SK-N-SH (cell line): ENCODE data around the gene PCBP3. TPM values are rescaled to one million over a fixed set of nuclear protein-coding genes. Genes with fewer than 3 reads are reported as not detected.
A peak's percentile ranks its signal among the peaks of the same experiment; 100 is the strongest.

Experiments used
- CTCF ChIA-PET: fragments of 300-600, 350-600 bp; formaldehyde crosslinking; extraction: SDS; loops from one replicate; lab custom pipeline; 2021; lab: Yijun Ruan, JAX
- POLR2A ChIA-PET: fragments of 350-600 bp; sonication (Branson Sonifier 250); formaldehyde crosslinking; extraction: SDS; loops from one replicate; lab custom pipeline; 2020; ENCODE audit warnings: antibody characterized with exemption, inconsistent platforms; lab: Yijun Ruan, JAX
- DNase-seq: peaks from one replicate; pipeline ENCODE4 v3.0.0; 2012
- H2AFZ ChIP-seq: fragments of 200-600 bp; sonication (generic); 2 replicates; pipeline ENCODE4 v1.8.1; 2016; ENCODE audit warnings: antibody characterized with exemption, mild to moderate bottlenecking, low read depth
- H3F3A ChIP-seq: fragments of 200-600 bp; sonication (generic); replicated peaks from 2 replicates; pipeline ENCODE3; 2016; ENCODE audit warnings: antibody characterized with exemption, mild to moderate bottlenecking; ENCODE audit not compliant: insufficient read depth
- H3K27ac ChIP-seq, 2 experiments: fragments of 200-500 bp in 1 of 2; fragments of 200-600 bp in 1 of 2; sonication (Bioruptor generic) in 1 of 2; sonication (generic), shearing (Covaris generic) in 1 of 2; 2 replicates each; pipeline versions ENCODE4 v1.5.1 to v1.6.1; 2014 to 2016; ENCODE audit warnings: low read depth in 2 of 2, inconsistent platforms in 1 of 2, low read length in 1 of 2, mild to moderate bottlenecking in 1 of 2, mixed read lengths in 1 of 2
- H3K27me3 ChIP-seq: fragments of 200-600 bp; sonication (generic), shearing (Covaris generic); 2 replicates; pipeline ENCODE4 v1.6.1; 2016; ENCODE audit warnings: mixed run types; ENCODE audit not compliant: insufficient read depth
- H3K36me3 ChIP-seq, 2 experiments: fragments of 200-500 bp in 1 of 2; fragments of 200-600 bp in 1 of 2; sonication (Bioruptor generic) in 1 of 2; sonication (generic) in 1 of 2; replicated peaks in 1 of 2; 2 replicates each; pipeline versions ENCODE3 to v1.5.1; 2014 to 2016; ENCODE audit warnings: low read length in 1 of 2, mild to moderate bottlenecking in 1 of 2; ENCODE audit not compliant: insufficient read depth in 2 of 2, control insufficient read depth in 1 of 2
- H3K4me1 ChIP-seq, 2 experiments: fragments of 200-500 bp in 1 of 2; fragments of 200-600 bp in 1 of 2; sonication (Bioruptor generic) in 1 of 2; sonication (generic), shearing (Covaris generic) in 1 of 2; 2 replicates each; pipeline versions ENCODE4 v1.5.1 to v1.6.1; 2014 to 2016; ENCODE audit warnings: low read depth in 1 of 2, low read length in 1 of 2, mixed run types in 1 of 2; ENCODE audit not compliant: insufficient read depth in 2 of 2, control insufficient read depth in 1 of 2
- H3K4me2 ChIP-seq: fragments of 200-600 bp; sonication (generic), shearing (Covaris generic); 2 replicates; pipeline ENCODE4 v1.6.1; 2017; ENCODE audit warnings: mixed run types
- H3K4me3 ChIP-seq, 2 experiments: fragments of 200-500 bp in 1 of 2; fragments of 200-600 bp in 1 of 2; sonication (Bioruptor generic) in 1 of 2; sonication (generic), shearing (Covaris generic) in 1 of 2; 2 replicates each; pipeline versions ENCODE4 v1.5.1 to v1.8.1; 2014 to 2016; ENCODE audit warnings: low read depth in 2 of 2, inconsistent platforms in 1 of 2, low read length in 1 of 2, mild to moderate bottlenecking in 1 of 2, mixed read lengths in 1 of 2, moderate library complexity in 1 of 2
- H3K79me2 ChIP-seq: fragments of 200-600 bp; sonication (generic); 2 replicates; pipeline ENCODE4 v1.8.1; 2017; ENCODE audit warnings: mild to moderate bottlenecking; ENCODE audit not compliant: insufficient read depth
- H3K9ac ChIP-seq: fragments of 200-600 bp; sonication (generic); 2 replicates; pipeline ENCODE4 v1.6.1; 2017; ENCODE audit warnings: mixed run types
- H3K9me2 ChIP-seq: fragments of 200-600 bp; sonication (generic); 2 replicates; pipeline ENCODE4 v1.6.1; 2017; ENCODE audit warnings: mixed run types
- H3K9me3 ChIP-seq: fragments of 200-600 bp; sonication (generic); 2 replicates; pipeline ENCODE4 v1.6.1; 2017; ENCODE audit warnings: mixed run types, mild to moderate bottlenecking, moderate library complexity
- H4K20me1 ChIP-seq: fragments of 200-600 bp; sonication (generic); 2 replicates; pipeline ENCODE4 v1.6.1; 2017; ENCODE audit warnings: mild to moderate bottlenecking, mixed run types; ENCODE audit not compliant: insufficient read depth
- CHD2 ChIP-seq: fragments of 150-350 bp; IDR thresholded peaks from 2 replicates; pipeline ENCODE4 v1.6.1; 2018; ENCODE audit warnings: low read length; ENCODE audit not compliant: partially characterized antibody
- CTCF ChIP-seq: fragments of 200-600 bp; sonication (generic); IDR thresholded peaks from 2 replicates; pipeline ENCODE4 v1.6.1; 2017; ENCODE audit warnings: antibody characterized with exemption, mild to moderate bottlenecking, moderate library complexity
- ELF1 ChIP-seq: IDR thresholded peaks from 2 replicates; pipeline ENCODE4 v1.4.0; 2012
- EP300 ChIP-seq, 2 experiments: IDR thresholded peaks; 2 replicates each; pipeline versions ENCODE4 v1.4.0 to v1.6.1; 2012; ENCODE audit warnings: borderline replicate concordance in 1 of 2, low read depth in 1 of 2, low read length in 1 of 2
- EZH2phosphoT487 ChIP-seq: fragments of 200-600 bp; sonication (generic); IDR thresholded peaks from 2 replicates; pipeline ENCODE4 v1.6.1; 2017; ENCODE audit warnings: low read depth, mixed run types, mild to moderate bottlenecking, antibody characterized with exemption, moderate library complexity, borderline replicate concordance
- FOXJ3 ChIP-seq: sonication (generic); formaldehyde crosslinking; IDR thresholded peaks from 2 replicates; pipeline ENCODE4 v1.5.1; 2020; ENCODE audit warnings: mild to moderate bottlenecking, missing genetic modification reagents
- GABPA ChIP-seq: IDR thresholded peaks from 2 replicates; pipeline ENCODE4 v1.4.0; 2012; ENCODE audit warnings: low read depth, mild to moderate bottlenecking
- IRF3 ChIP-seq: fragments of 150-350 bp; IDR thresholded peaks from 2 replicates; pipeline ENCODE4 v1.6.1; 2016; ENCODE audit warnings: mild to moderate bottlenecking, low read depth, low read length
- JUND ChIP-seq: IDR thresholded peaks from 2 replicates; pipeline ENCODE4 v1.4.0; 2012
- MAX ChIP-seq: IDR thresholded peaks from 2 replicates; pipeline ENCODE4 v1.4.0; 2012; ENCODE audit warnings: low read depth
- MEF2A ChIP-seq: IDR thresholded peaks from 2 replicates; pipeline ENCODE4 v1.4.0; 2012; ENCODE audit warnings: low read depth, borderline replicate concordance
- MXI1 ChIP-seq: IDR thresholded peaks from 2 replicates; pipeline ENCODE4 v1.6.1; 2012; ENCODE audit warnings: mild to moderate bottlenecking, low read depth, low read length, improper control_type of control experiment
- POLR2AphosphoS5 ChIP-seq: IDR thresholded peaks from 2 replicates; pipeline ENCODE4 v1.6.1; 2012; ENCODE audit warnings: low read depth, low read length
- RAD21 ChIP-seq: IDR thresholded peaks from 2 replicates; pipeline ENCODE4 v1.6.1; 2012; ENCODE audit warnings: mild to moderate bottlenecking, low read length
- RCOR1 ChIP-seq: fragments of 150-350 bp; IDR thresholded peaks from 2 replicates; pipeline ENCODE4 v1.6.1; 2017; ENCODE audit warnings: antibody characterized with exemption, low read length
- RFX5 ChIP-seq: IDR thresholded peaks from 2 replicates; pipeline ENCODE4 v1.6.1; 2012; ENCODE audit warnings: mild to moderate bottlenecking, improper control_type of control experiment, low read length
- RXRA ChIP-seq: IDR thresholded peaks from 2 replicates; pipeline ENCODE4 v1.4.0; 2012; ENCODE audit warnings: low read depth, mild to moderate bottlenecking, borderline replicate concordance
- SIN3A ChIP-seq: IDR thresholded peaks from 2 replicates; pipeline ENCODE4 v1.6.1; 2012; ENCODE audit warnings: low read depth, mild to moderate bottlenecking, low read length, moderate library complexity, borderline replicate concordance
- SMC3 ChIP-seq: IDR thresholded peaks from 2 replicates; pipeline ENCODE4 v1.6.1; 2012; ENCODE audit warnings: low read depth, low read length, improper control_type of control experiment
- TAF1 ChIP-seq: IDR thresholded peaks from 2 replicates; pipeline ENCODE4 v1.6.1; 2012; ENCODE audit warnings: low read depth, mild to moderate bottlenecking, low read length, moderate library complexity, borderline replicate concordance
- TCF12 ChIP-seq: IDR thresholded peaks from 2 replicates; pipeline ENCODE4 v1.4.0; 2012
- USF1 ChIP-seq: IDR thresholded peaks from 2 replicates; pipeline ENCODE4 v1.4.0; 2012; ENCODE audit warnings: low read depth, borderline replicate concordance
- USF2 ChIP-seq: fragments of 150-350 bp; IDR thresholded peaks from 2 replicates; pipeline ENCODE4 v1.6.1; 2017; ENCODE audit warnings: antibody characterized with exemption, low read length, low read depth, borderline replicate concordance
- YY1 ChIP-seq: IDR thresholded peaks from 2 replicates; pipeline ENCODE4 v1.4.0; 2012; ENCODE audit warnings: low read depth, mild to moderate bottlenecking
- ZBTB33 ChIP-seq: IDR thresholded peaks from 2 replicates; pipeline ENCODE4 v1.4.0; 2012; ENCODE audit warnings: low read depth, borderline replicate concordance
- WGBS: methylation state at CpG from one replicate; pipeline ENCODE4 v1.1.6; 2017; ENCODE audit warnings: low lambda C conversion rate; 5-methylcytosine and 5-hydroxymethylcytosine counted together
- polyA plus RNA-seq, 3 experiments: library from polyadenylated mRNA; depleted of rRNA; stranded (reverse); fragments of >200 nt; gene quantifications; 2 replicates each; pipeline ENCODE4 v1.2.3, GENCODE V29; 2012

PCBP3 gene
- polyA plus RNA-seq, 1 of the 3 experiments (the other 2 are of a cell fraction): 9.5 TPM

DNA sequence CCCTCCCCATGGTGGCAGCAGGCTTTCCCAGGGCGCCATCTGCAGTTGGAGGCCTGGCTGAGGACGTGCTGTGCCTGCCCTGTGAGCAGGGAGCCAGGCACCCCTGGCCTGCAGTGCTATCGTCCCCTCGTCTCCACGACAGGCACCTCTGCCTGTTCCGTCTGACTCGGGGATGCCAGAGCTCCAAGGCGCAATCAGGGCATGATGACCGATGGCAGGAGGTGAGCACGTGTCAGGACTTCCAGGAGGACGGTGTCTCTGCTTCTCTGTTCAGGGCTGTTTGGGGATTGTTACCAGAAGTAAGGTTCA, 125.2 kb downstream of the PCBP3 start:
- H3K4me1 ChIP-seq: peaks cover 22 to 53% of the 10 kb centered on the region in 2 experiments
- H3K4me3 ChIP-seq: no peak overlapping the region
- H3K9ac ChIP-seq: no peak overlapping the region
- no peak overlapping the region for H2AFZ ChIP-seq
- CTCF ChIA-PET: interaction anchor here (0.8 to 2.8 kb wide), 11 partner anchors 12 to 213 kb away, joined by 3 to 10 read pairs (median 4); no protein-coding TSS in a partner anchor
- no peaks in the 10 kb centered on the region for H3K27me3 ChIP-seq
- no peaks in the 10 kb centered on the region for H3F3A ChIP-seq
- 78% methylated on average over 6 of the region's 11 CpGs for WGBS
- no peaks in the 10 kb centered on the region; the same call in 1 of the 2 replicates for H3K79me2 ChIP-seq
- no peaks in the 10 kb centered on the region for H3K36me3 ChIP-seq
- H3K4me2 ChIP-seq: no peak overlapping the region
- DNase-seq: peak; percentile 71
- peak overlapping the region; percentile 61 to 95; a peak in 3 of 4 replicates for H3K27ac ChIP-seq
- H4K20me1 ChIP-seq: no peaks in the 10 kb centered on the region
- no peaks in the 10 kb centered on the region for H3K9me2 ChIP-seq
- 0 out of 2 replicates have a peak, but pooled peaks cover 4% of the 10 kb centered on the region for H3K9me3 ChIP-seq
- POLR2A ChIA-PET: no interaction called here
- TF ChIP-seq TCF12: no peak
- no peak for TF ChIP-seq MAX
- peak; percentile 38; the same call in 1 of the 2 replicates for TF ChIP-seq CTCF
- TF ChIP-seq USF2: no peak
- TF ChIP-seq ZBTB33: no peak
- no peak for TF ChIP-seq EZH2phosphoT487
- TF ChIP-seq YY1: no peak
- TF ChIP-seq SIN3A: no peak
- TF ChIP-seq RFX5: no peak
- TF ChIP-seq MEF2A: no peak
- no peak for TF ChIP-seq USF1
- peak; percentile 67 for TF ChIP-seq SMC3
- no peak for TF ChIP-seq RXRA
- TF ChIP-seq RCOR1: no peak
- no peak for TF ChIP-seq FOXJ3 (CRISPR knock-in tag)
- no peak for TF ChIP-seq JUND
- no peak for TF ChIP-seq ELF1
- TF ChIP-seq GABPA: no peak
- no peak for TF ChIP-seq TAF1
- TF ChIP-seq CHD2: no peak
- peak; percentile 71 for TF ChIP-seq RAD21
- no peak for TF ChIP-seq POLR2AphosphoS5
- no peak for TF ChIP-seq MXI1
- TF ChIP-seq IRF3: no peak
- no peak for TF ChIP-seq EP300 (IDR thresholded peaks at IDR 0.05; ENCODE audit: borderline replicate concordance in 1 of 2, low read depth in 1 of 2, low read length in 1 of 2)
